HCT116 (cell line): Measurements from ENCODE around the gene INPP5J. TPM values are rescaled to one million over a fixed set of nuclear protein-coding genes. Genes with fewer than 3 reads are reported as not detected.
A peak's percentile ranks its signal among the peaks of the same experiment; 100 is the strongest.

Source experiments
- CEBPB ChIP-seq: IDR thresholded peaks from 2 replicates; pipeline ENCODE4 v1.6.1; 2012; ENCODE audit warnings: low read depth
- EZH2 ChIP-seq: fragments of 200-600 bp; sonication (generic); IDR thresholded peaks from 2 replicates; pipeline ENCODE4 v1.6.1; 2017; ENCODE audit warnings: antibody characterized with exemption, mixed run types
- EZH2phosphoT487 ChIP-seq: fragments of 200-600 bp; IDR thresholded peaks from 2 replicates; pipeline ENCODE4 v1.6.1; 2018; ENCODE audit warnings: antibody characterized with exemption, borderline replicate concordance
- POLR2A ChIP-seq: IDR thresholded peaks from 2 replicates; pipeline ENCODE4 v1.7.0; 2011; ENCODE audit warnings: borderline replicate concordance; ENCODE audit not compliant: insufficient read depth, insufficient read length; ENCODE audit errors: extremely low read depth
- POLR2AphosphoS5 ChIP-seq: IDR thresholded peaks from 2 replicates; pipeline ENCODE4 v1.6.1; 2011; ENCODE audit warnings: mild to moderate bottlenecking, low read depth, low read length, moderate library complexity
- RAD21 ChIP-seq: IDR thresholded peaks from 2 replicates; pipeline ENCODE4 v1.6.1; 2012; ENCODE audit warnings: low read depth, mild to moderate bottlenecking
- SIN3A ChIP-seq: IDR thresholded peaks from 2 replicates; pipeline ENCODE4 v1.6.1; 2012; ENCODE audit warnings: low read depth
- SP1 ChIP-seq: IDR thresholded peaks from 2 replicates; pipeline ENCODE4 v1.6.1; 2012; ENCODE audit warnings: low read depth
- SRF ChIP-seq: IDR thresholded peaks from 2 replicates; pipeline ENCODE4 v1.6.1; 2012; ENCODE audit warnings: low read depth
- TCF7L2 ChIP-seq: IDR thresholded peaks from 2 replicates; pipeline ENCODE4 v1.7.0; 2011; ENCODE audit warnings: borderline replicate concordance, inconsistent platforms; ENCODE audit not compliant: insufficient read depth, insufficient read length; ENCODE audit errors: extremely low read depth
- YY1 ChIP-seq: IDR thresholded peaks from 2 replicates; pipeline ENCODE4 v1.6.1; 2011; ENCODE audit warnings: low read length, low read depth, moderate library complexity, mild to moderate bottlenecking; ENCODE audit not compliant: insufficient replicate concordance; ENCODE audit errors: extremely low read depth
- ZBTB33 ChIP-seq: IDR thresholded peaks from 2 replicates; pipeline ENCODE4 v1.6.1; 2011; ENCODE audit warnings: mild to moderate bottlenecking, low read length, moderate library complexity; ENCODE audit not compliant: insufficient replicate concordance; ENCODE audit errors: extremely low read depth
- ZNF274 ChIP-seq: fragments of 200-500 bp; sonication (Bioruptor generic); IDR thresholded peaks from 2 replicates; pipeline ENCODE4 v1.6.1; 2014; ENCODE audit warnings: mild to moderate bottlenecking, low read depth, low read length, inconsistent platforms
- total RNA-seq: library from RNA; stranded (reverse); gene quantifications from one replicate; pipeline ENCODE4 v1.2.1, GENCODE V29; 2021; ENCODE audit not compliant: unreplicated experiment

Gene INPP5J
- total RNA-seq, 1 experiment from 2014 or later = 8.9 TPM

DNA sequence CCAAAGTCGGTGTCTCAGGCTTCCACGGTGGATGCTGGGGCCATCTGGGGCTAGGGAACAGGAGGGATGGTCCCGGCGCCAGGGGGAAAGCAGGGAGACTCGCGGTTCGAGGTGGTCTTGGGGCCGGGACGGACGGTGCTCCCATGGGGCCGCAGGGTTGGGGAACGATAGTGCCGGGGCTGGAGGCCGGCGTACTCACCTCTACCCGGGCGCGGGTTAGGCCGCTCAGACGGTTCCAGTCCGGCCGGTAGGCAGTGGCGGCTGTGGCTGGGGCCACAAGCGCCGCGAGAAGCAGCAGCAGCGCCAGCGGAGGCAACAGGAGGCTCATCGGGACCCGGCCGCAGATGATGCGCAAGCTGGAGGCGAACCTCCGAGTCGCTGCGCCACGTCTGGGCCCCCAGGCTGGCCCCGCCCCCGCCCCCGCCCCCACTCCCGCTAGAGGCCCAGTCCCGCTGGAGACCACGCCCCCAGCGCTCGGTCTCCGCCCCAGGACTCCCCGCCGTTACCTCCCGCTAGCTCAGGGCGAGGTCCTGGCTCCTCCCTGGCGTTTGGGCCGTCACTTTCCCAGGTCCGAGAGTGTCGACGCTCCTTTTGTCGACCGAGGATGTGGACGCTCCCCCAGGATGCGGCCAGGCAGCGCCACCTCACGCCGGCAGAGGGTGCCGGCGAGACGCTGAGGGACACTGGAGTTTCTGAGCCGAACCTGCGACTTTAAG is 15.4 kb upstream of the INPP5J start, which contains the start of gene SELENOM (continued):
- TF ChIP-seq TCF7L2 (no peak), SP1 (peak; percentile 54), ZBTB33 (peak; percentile 55), EZH2phosphoT487 (no peak), SIN3A (no peak), POLR2AphosphoS5 (peak; percentile 82), POLR2A (no peak), ZNF274 (no peak), EZH2 (no peak), CEBPB (no peak), RAD21 (peak; percentile 97), YY1 (no peak), SRF (no peak)
